Gastroesophageal sphincter (tissue), 4 donors: Measurements from ENCODE around the gene UBL4A. TPM values are rescaled to one million over a fixed set of nuclear protein-coding genes. Genes with fewer than 3 reads are reported as not detected.

Experiments
- ATAC-seq: fragments of 150-250 bp; one replicate; pipeline ENCODE4 v1.9.1; 2016; ENCODE audit warnings: mild to moderate bottlenecking, moderate library complexity
- H3K27ac ChIP-seq, 4 donors: fragments of 200-600 bp; sonication (generic) in 3 of 4; 1 replicate in 3 of 4; 2 replicates in 1 of 4; pipeline ENCODE4 v1.5.1; 2016 to 2019
- H3K27me3 ChIP-seq: fragments of 200-600 bp; sonication (generic); one replicate; pipeline ENCODE4 v1.5.1; 2019
- H3K36me3 ChIP-seq, 2 donors: fragments of 200-600 bp; sonication (generic); one replicate each; pipeline ENCODE4 v1.5.1; 2019; ENCODE audit warnings: control low read depth in 1 of 2
- H3K4me1 ChIP-seq, 3 donors: fragments of 200-600 bp; sonication (generic); 1 replicate in 2 of 3; 2 replicates in 1 of 3; pipeline ENCODE4 v1.5.1; 2016 to 2019; ENCODE audit warnings: control low read depth in 2 of 3
- H3K4me3 ChIP-seq, 2 donors: fragments of 200-600 bp; sonication (generic); one replicate each; pipeline ENCODE4 v1.5.1; 2019; ENCODE audit warnings: mild to moderate bottlenecking in 1 of 2, moderate library complexity in 1 of 2
- H3K9me3 ChIP-seq, 3 donors: fragments of 200-600 bp; sonication (generic); one replicate each; pipeline ENCODE4 v1.5.1; 2017 to 2019; ENCODE audit warnings: control low read depth in 2 of 3
- EP300 ChIP-seq: sonication (generic); formaldehyde crosslinking; IDR thresholded peaks from one replicate; pipeline ENCODE4 v1.6.1; 2017; ENCODE audit warnings: antibody characterized with exemption, mild to moderate bottlenecking
- POLR2A ChIP-seq, 2 donors: fragments of 450-650 bp; IDR thresholded peaks; one replicate each; pipeline ENCODE4 v1.6.1; 2017; ENCODE audit warnings: antibody characterized with exemption in 2 of 2, mild to moderate bottlenecking in 2 of 2, moderate library complexity in 1 of 2
- POLR2AphosphoS5 ChIP-seq: sonication (generic); formaldehyde crosslinking; IDR thresholded peaks from one replicate; pipeline ENCODE4 v1.6.1; 2017; ENCODE audit warnings: antibody characterized with exemption
- WGBS, 2 donors: methylation state at CpG; one replicate each; pipeline ENCODE4 v1.1.5; 2018; ENCODE audit warnings: low coverage in 1 of 2; 5-methylcytosine and 5-hydroxymethylcytosine counted together
- total RNA-seq, 4 donors: library from RNA; depleted of rRNA; stranded (reverse); fragments of >200 nt; gene quantifications; one replicate each; pipeline ENCODE4 v1.1.0, GENCODE V29; 2016
- TF ChIP-seq, protein P1 (sequence below), 4 experiments: fragments of 200-600 bp in 2 of 4; fragments of 450-650 bp in 2 of 4; sonication (generic) in 1 of 4; IDR thresholded peaks; one replicate each; pipeline ENCODE4 v1.5.1; 2017 to 2019; ENCODE audit warnings: antibody characterized with exemption in 4 of 4, mild to moderate bottlenecking in 2 of 4, moderate library complexity in 2 of 4

The UBL4A gene
- total RNA-seq, 4 donors from 2014 or later = 35.9 to 80.2 (median 47.0) TPM

DNA sequence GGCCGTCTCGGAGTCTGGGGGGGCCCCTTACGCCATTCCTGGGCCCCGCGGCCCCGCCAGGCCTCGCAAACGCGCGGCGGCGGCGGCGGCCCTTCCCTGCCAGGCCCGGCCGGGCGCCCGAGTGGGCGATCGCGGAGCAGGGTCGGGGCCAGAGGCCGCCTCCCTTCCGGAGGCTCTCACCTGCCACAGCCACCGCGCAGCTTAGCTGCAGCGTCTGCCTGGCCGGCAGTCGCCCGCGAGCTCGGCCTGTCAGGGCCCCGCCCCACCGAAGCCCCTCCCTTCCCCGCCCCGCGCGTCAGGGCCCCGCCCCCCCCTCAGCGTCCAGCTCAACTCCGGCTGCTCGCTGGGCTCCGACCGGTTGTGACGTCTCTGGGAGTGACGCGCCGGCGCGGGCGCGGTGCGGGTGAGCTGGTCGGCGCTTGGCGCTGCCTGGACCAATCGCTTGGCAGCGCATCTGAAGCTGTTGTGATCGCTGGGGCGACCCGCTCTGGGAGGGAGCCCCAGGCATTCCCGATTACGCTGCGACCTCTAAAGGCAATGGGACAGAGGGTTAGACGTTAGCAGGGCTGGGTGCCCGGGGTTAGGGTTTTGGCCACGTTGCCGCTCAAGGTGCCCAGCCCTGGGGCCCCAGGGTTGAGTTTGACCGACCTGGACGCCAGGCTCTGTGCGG, 4.1 kb upstream of the UBL4A start, which contains the start of gene SLC10A3:
Gene SLC10A3, minus strand, starts transcription at position 216 of the 670 bp plus-strand sequence. CDS start 1,689 bp downstream, outside the sequence.
- TF ChIP-seq POLR2A (IDR thresholded peaks at IDR 0.05) (peak; percentile 91 to 92), POLR2AphosphoS5 (peak; percentile 75), EP300 (no peak)
- TF ChIP-seq, protein P1, sequence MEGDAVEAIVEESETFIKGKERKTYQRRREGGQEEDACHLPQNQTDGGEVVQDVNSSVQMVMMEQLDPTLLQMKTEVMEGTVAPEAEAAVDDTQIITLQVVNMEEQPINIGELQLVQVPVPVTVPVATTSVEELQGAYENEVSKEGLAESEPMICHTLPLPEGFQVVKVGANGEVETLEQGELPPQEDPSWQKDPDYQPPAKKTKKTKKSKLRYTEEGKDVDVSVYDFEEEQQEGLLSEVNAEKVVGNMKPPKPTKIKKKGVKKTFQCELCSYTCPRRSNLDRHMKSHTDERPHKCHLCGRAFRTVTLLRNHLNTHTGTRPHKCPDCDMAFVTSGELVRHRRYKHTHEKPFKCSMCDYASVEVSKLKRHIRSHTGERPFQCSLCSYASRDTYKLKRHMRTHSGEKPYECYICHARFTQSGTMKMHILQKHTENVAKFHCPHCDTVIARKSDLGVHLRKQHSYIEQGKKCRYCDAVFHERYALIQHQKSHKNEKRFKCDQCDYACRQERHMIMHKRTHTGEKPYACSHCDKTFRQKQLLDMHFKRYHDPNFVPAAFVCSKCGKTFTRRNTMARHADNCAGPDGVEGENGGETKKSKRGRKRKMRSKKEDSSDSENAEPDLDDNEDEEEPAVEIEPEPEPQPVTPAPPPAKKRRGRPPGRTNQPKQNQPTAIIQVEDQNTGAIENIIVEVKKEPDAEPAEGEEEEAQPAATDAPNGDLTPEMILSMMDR (IDR thresholded peaks at IDR 0.05) = peak in 2 of 4 experiments; percentile 8 to 23
- Histone ChIP-seq H3K27me3 (no peaks in the 10 kb centered on the region), H3K4me1 (peaks cover 0 to 39% (median under 1%) of the 10 kb centered on the region in 3 donors), H3K27ac (peak within 1 kb of the TSS; percentile 90 to 97 (median 96)), H3K36me3 (peaks cover 0 to 17% of the 10 kb centered on the region in 2 donors), H3K9me3 (no peaks in the 10 kb centered on the region), H3K4me3 (peak within 1 kb of the TSS; percentile 64 to 74)
- peak; percentile 93 for ATAC-seq
- 0 to 58% methylated on average over 3 to 8 of the region's 71 CpGs for WGBS, 2 donors

DNA sequence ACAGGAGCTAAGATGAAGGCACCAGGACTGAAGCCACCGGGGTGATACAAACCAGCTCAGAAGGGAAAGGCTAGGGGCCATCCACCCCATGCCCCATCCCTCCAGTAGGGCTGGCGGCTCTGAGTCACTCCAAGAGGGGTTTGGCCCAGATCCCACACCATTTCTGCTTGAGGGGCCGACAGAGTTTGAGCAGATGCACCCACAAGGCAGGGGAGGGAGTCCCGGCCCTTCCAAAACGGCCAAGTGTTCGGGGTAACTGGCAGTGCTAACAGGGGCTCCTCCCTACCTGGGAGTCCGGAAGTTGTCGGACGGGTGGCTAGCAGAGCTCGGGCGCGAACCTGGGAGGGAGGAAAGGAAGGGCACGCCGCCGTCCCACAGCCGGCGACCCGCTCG, 3.6 kb upstream of the UBL4A start:
- H3K4me1 ChIP-seq = peaks cover 0 to 44% (median 4%) of the 10 kb centered on the region in 3 donors
- H3K27me3 ChIP-seq = no peaks in the 10 kb centered on the region
- no peaks in the 10 kb centered on the region for H3K9me3 ChIP-seq
- TF ChIP-seq POLR2AphosphoS5 (no peak), EP300 (no peak), POLR2A (IDR thresholded peaks at IDR 0.05) (no peak)
- TF ChIP-seq, protein P1 (IDR thresholded peaks at IDR 0.05) = no peak
- peak overlapping the region; percentile 90 to 97 (median 96) for H3K27ac ChIP-seq
- peak; percentile 15 for ATAC-seq
- H3K4me3 ChIP-seq = peak overlapping the region; percentile 64 to 74
- 0% methylated on average over 2 of the region's 19 CpGs; no CpG with 5 or more reads in 1 of the 2 donors for WGBS, 2 donors
- peaks cover 0 to 21% of the 10 kb centered on the region in 2 donors for H3K36me3 ChIP-seq

DNA sequence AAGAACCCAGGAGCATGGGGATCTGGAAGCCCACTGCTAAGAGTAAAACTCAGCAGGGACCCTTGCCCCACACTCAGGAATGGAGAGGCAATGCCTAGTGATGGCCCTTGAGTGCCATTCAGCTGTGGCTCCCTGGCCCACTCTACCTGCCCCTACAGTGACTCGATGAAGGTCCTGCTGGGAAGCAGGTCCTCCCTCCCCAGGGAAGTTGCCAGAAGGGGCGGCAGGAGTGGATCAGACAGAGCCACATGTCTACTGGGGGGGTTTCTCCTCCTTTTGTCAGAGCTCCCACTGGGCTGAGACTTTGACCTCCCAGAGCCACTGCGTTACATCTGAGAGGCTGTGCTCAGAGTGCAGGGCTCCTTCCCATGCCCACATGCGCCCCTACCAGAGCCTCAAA, 2.8 kb upstream of the UBL4A start:
- Histone ChIP-seq H3K27me3 (no peaks in the 10 kb centered on the region), H3K36me3 (peaks cover 0 to 25% of the 10 kb centered on the region in 2 donors), H3K4me1 (peaks cover 0 to 52% (median 4%) of the 10 kb centered on the region in 3 donors), H3K9me3 (no peaks in the 10 kb centered on the region), H3K4me3 (peak overlapping the region in 1 of 2 donors; percentile 74), H3K27ac (peak overlapping the region in 3 of 4 donors; percentile 90 to 97 (median 95))
- TF ChIP-seq, protein P1 (IDR thresholded peaks at IDR 0.05) = no peak
- TF ChIP-seq POLR2A (IDR thresholded peaks at IDR 0.05) (no peak), EP300 (no peak), POLR2AphosphoS5 (no peak)
- no peak for ATAC-seq
- WGBS, 2 donors = 87% methylated on average over 4 of the region's 4 CpGs; no CpG with 5 or more reads in 1 of the 2 donors

DNA sequence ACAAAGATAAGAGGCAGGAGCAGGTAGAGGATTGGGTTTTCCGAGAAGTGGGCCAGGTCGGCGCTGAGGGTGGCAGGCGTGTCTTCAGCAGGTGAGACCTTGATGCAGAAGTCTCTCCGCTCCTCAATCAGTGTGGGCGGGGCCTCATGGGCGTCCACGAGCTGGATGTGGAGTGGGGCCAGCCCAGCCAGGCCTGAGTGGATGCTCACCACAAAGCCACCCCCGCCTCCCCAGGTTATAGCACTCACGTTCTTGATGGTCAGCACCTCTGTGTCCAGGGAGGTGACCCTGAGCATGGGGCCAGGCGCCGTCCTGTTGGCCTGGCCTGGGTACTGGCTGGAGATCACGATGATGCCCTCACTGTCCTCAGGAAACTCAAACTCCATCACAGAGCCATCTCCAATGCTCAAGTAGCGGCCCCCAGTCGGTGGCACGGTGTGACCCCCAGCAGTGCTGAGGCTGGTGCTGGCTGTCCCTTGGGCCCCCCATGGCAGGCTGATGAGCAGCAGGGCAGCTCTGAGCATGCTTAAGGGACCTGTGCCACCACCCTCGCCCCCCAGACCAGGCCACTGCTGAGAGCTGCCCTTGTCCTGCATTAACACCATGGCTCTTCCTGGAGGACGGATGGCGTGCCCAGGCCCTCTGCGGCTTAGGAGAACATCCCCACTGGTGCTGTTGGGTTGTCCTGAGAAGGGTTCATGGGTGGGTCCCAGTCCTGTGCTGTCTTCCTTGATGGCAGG, 2.1 kb upstream of the UBL4A start:
- peak overlapping the region in 2 of 4 donors; percentile 90 to 97 for H3K27ac ChIP-seq

More for the DNA sequence above, 2.1 kb upstream of the UBL4A start:
- no peak for TF ChIP-seq EP300
- no peak for TF ChIP-seq POLR2A (IDR thresholded peaks at IDR 0.05)
- H3K36me3 ChIP-seq = peaks cover 0 to 25% of the 10 kb centered on the region in 2 donors
- H3K9me3 ChIP-seq = no peaks in the 10 kb centered on the region
- peaks cover 0 to 55% (median 4%) of the 10 kb centered on the region in 3 donors for H3K4me1 ChIP-seq
- no peaks in the 10 kb centered on the region for H3K27me3 ChIP-seq
- H3K4me3 ChIP-seq = no peak overlapping the region
- 92% methylated on average over 6 of the region's 20 CpGs; no CpG with 5 or more reads in 1 of the 2 donors for WGBS, 2 donors
- no peak for ATAC-seq
